Activated CD4-positive, CD25-positive, alpha-beta regulatory T cell treated with anti-CD3 and anti-CD28 coated beads, Interleukin-2, amount 50 U/mL, for 24 hours (primary cell): ENCODE data around the gene KCNMB2.

Source experiments
- ATAC-seq, 2 donors: fragments of 150-1000 bp; cut with Tn5 transposase; one replicate each; pipeline ENCODE4 v1.10.0; 2021; ENCODE audit warnings: mild to moderate bottlenecking in 1 of 2, moderate library complexity in 1 of 2

The KCNMB2 gene

DNA sequence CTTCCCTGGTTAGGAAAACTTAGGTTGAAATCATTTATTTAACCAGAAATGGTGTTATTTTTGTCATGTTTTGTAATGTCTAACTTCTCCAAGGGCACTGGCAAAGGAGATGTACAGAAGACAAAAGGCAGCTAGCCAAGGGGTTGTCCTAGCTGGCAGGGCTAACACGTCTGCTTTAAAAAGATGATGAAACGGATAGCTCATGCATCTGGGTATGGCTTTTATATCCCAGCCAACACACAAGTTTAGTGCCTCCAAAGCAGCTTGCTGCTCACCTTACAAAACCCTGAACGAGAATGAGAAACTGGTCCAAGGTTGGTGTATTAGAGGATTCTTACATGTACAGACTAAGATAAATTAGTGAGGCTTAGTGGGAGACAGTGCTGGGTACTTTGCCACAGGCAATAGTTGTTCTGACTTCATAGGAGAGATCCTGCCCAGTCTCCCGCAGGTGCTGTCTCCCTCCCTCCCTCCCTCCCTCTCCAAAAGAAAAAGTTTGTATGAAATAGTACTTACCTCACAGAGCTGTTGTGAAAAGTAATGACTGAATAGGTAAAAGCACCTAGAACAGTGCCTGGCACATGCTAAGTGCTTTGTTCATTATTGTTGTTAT lies 47.8 kb downstream of the KCNMB2 start:
- ATAC-seq = no peak

DNA sequence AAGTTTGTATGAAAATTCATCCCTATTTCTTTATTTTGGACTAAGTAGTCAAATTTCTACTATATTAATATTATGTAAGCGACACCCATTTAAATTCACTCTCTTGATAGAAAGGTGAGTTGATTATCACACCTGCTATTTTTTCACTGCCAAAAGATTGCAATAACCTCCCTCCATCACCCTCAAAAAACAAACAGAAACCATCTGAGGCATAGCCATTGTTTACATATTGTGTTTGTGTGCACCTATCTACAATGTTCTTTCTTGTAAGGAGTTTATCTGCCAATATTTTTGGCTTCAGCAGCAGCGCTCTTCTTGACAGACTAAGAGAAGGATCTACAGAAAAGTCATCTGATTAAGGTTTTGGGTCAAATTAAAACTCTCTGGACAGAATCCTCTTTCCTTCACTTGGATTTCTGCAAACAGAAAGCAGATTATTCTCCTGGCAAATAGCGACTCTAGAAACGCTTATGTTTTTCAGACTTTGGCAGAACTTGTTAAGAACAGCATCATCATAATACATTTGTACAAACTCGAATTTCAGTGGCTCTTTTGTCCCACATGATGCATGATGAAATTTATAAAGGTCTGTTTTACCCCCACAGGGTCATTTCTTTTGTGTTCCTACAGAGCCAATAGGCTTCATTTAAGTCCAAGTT lies 48.6 kb downstream of the KCNMB2 start:
- ATAC-seq = no peak

DNA sequence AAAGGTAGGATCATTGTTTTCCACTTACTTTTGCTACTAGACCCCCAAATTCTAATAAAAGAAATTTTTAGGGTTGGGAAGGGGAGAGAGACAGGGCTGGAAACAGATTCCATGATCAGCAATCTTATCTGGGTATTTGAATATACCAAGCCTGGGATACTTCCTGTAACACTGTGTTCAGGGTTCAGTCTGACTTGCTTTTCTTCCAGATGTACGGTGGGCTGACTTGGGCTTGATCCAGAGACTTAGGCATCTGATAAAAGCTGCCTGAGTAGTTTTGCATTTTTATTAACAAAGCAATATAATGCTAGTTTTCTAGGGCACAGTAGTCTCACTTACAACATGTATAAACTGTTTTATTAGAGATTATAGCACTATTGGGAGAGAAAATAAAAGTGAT lies 49.2 kb downstream of the KCNMB2 start:
- no peak for ATAC-seq

DNA sequence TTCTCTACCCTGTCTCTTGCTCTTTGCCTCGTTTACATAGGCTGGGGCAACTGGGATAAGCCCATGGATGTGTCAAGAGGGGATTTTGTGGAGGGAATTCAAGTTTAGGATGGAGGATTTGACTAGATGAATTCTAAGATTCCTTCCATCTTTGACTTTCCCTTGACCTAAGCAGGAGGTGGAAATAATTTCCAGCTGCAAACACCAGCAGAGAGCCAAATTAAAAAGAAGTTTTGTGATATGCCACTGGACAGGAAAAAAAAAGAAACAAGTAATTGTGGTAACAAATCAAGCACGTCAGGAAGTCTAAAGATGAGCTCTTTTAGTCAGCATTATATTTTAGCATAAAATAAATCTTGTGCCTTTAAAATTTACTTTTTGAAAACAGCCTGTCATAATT lies 49.8 kb downstream of the KCNMB2 start:
- no peak for ATAC-seq

DNA sequence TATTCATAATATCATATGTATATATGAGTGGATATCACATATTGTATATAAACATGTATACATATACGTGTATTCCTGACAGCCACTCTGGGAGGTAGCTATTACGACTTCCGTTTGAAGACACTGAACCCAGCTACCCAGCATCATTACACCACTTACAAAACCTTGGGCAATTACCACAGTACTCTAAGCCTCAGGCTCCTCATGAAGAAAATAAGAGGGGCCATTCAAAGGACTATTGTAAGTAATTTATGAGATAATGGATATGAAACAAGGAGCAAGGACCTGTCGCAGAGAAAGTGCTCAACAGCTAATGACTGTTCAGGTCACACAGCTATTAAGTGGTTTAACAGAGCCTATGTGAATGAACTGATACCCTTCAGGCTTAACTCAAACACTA lies 52.4 kb downstream of the KCNMB2 start:
- ATAC-seq = no peak

DNA sequence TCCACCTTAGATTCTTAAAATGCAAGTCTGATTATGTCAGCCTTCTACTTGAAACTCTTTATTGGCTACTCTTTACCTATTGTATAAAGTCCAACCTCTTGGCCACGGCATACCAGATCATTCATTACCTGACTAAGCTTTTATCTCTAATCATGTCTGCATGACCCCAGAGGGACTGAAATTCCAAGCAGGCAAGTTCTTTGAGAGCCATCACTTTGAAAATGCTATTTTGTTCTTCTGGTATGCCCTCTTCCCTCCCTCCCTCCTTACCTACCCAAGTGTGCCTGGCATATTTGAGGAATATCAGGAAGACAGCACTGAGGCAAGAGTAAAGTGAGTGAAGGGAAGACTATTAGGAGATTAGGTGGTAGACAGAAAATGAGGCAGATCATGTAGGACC lies 57.5 kb downstream of the KCNMB2 start:
- ATAC-seq = no peak

DNA sequence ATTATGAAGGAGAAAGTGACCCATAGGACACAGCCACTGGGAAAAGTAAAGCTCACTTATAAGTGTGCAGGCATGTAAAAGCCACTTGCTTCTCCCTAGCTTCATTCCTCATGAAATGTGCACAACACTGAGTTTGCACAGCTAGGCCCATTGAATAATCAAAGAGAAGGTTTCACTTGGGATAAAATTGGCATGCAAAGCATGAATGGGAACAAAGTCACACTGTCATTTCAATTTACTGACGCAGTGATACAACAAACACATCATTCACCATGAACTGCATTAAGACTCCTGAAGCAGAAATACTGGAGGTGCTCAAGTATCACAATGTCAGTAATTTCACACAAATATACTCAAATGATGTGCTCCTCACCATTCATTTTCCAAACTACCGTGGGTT lies 61.1 kb downstream of the KCNMB2 start:
- ATAC-seq = no peak

DNA sequence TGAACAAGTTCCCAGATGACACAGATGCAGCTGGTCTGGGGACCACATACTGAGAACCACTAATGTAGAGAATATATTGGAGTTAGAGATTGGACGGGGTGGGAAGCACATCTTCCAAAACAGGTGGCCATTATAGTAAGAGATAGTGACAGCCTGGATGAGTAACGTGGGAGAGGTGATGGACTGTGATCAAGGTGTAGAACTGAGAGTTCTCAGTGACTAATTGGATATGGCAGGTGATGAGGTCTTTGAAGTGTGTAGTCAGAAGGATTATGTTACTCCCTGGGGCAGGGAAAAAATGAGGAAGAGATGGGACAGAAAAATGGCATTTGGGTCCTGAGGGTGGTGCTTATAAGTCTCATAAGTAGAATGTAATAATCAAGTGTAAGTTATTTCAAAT lies 66.6 kb downstream of the KCNMB2 start:
- ATAC-seq = no peak

DNA sequence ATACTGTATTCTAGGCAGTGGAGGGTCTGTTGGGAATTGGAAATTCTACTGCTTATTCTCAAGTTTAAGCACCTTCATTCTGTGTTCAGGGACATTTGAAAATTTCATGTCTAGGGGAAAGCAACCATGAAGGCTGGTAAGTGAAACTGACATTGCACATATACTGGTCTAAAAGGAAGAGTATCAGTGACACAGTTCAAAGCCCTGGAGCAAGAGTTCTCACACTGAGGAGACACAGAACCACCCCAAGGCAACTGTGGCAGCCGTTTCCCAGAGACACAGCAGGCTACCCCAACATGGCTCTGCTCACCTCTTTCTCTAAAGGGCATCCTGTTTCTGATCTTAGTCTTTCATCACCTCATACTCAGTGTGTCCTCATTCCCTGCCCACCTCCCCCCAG lies 67.5 kb downstream of the KCNMB2 start:
- no peak for ATAC-seq

DNA sequence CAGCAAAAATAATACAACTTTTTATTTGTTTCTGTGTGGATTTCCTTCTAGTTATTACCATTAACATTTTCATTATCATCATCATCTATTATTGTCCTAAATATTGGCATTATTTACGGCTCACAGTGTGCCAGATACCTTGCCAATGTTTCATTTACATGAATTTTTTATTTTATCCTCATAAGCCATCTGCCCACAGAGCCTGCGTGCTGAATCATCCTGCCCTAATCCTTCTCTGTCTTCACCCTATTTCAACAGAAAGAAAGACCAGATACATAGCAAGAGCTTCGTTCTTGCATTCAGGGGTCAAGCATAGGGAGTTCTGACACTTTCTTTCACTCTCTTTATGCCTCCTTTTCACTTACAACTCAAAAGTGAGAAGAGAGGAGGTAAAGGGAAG lies 82.0 kb downstream of the KCNMB2 start:
- no peak for ATAC-seq

DNA sequence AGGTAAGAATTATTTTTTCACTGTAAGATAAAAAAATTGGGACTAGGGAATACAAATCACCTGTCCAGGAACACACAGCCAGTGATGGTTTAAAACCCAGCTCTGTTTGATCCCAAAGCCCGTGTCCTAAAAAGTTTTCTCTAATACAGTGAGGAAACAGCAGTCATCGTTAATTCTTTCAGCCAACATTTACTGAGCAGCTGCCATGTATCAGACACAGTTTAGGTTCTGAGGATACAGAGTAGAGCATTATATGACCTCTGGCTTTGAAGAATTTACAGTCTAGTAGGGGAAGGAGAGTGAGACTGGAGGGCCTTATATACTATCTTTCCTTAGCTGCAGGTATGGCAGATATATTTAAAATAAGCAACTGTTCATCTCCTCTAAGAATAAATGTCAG lies 82.7 kb downstream of the KCNMB2 start:
- no peak for ATAC-seq

DNA sequence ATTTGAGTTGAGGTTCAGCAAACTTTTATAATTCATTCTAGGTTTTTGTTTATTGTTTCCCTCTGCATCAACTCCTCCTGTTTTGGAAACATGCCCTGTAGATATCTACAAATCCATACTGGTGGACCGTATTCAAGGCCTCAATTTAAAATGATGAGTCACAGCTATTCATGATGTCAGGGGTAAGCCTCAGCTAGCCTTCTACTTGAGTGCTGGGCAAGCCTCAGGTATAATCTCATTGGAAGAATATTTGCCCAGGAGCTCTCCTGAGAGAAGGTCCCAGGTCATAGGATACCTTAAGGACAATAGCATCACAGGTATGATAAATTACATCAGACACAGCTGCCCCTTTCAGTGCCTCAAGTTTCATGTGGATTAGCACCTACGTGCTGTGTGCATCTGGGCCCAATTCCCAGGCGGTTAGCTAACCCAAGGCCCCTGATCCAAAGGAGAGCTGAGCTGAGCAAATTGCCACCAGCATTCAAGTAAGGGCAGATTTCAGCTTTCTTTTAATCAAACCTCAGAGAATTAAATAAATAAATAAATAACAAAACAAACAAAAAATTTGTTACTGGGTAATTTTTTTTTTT lies 87.5 kb downstream of the KCNMB2 start:
- ATAC-seq = no peak

DNA sequence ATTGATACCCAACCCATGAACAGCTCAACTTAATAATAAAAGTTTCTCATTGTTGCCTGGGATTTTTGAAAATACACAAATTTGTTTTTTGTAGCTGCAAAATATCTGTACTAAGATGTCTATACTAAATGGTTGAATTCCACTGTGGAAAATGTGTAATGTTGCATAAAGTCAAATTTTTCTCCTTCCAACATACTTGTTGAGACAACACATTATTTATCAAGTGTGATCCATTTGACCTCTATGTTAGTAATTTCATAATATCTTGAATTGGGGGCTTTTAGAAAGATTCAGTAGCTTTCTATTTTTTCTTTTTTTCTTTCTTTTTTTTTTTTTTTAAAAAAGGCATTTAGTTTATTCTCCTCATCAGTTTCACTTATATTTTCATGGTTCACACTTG lies 88.0 kb downstream of the KCNMB2 start:
- no peak for ATAC-seq

DNA sequence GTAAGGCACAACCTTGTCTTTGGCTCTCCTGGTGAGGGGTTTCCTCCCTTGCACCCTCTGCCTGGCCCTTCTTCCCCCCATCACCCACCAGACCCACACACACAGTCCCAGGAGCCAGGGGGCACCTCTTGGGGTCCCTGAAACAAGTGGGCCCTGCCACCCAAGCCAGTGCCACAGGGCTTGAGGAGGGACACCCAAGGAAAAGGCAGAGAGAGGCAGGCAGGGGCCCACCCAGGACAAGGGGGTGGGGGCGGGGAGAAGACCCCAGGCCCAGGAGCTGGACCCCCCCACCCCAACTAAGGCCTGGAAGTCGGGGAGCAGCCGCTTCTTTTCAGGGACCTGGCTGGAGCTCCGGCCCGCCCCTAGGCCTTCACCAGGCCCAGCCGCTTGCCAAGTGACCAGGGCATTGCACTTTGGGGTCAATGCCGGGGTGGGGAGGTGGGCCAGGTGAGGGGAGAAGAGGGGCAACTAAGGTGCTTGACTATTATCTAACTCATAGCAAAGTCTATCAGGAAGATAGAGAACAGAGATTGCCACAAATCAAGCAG lies 88.9 kb downstream of the KCNMB2 start:
- ATAC-seq = no peak

DNA sequence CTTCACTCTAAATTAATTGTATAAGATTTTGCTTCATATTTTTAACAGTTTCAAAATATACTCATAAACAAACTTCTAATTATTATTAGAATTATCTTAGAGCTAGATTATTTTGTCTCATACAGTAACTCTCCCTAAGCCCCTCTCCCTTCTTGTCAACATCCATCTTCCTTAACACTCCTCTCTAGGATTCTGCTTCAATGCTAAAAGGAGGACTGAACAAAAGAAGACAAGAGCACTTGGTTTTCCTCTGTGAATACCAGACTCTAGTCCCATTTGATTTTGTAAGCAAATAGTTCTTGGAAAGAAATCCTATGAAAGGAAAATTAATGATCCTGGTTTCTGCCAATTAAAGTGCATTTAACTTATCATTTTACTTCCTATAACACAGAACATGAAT lies 91.8 kb downstream of the KCNMB2 start:
- ATAC-seq = no peak

DNA sequence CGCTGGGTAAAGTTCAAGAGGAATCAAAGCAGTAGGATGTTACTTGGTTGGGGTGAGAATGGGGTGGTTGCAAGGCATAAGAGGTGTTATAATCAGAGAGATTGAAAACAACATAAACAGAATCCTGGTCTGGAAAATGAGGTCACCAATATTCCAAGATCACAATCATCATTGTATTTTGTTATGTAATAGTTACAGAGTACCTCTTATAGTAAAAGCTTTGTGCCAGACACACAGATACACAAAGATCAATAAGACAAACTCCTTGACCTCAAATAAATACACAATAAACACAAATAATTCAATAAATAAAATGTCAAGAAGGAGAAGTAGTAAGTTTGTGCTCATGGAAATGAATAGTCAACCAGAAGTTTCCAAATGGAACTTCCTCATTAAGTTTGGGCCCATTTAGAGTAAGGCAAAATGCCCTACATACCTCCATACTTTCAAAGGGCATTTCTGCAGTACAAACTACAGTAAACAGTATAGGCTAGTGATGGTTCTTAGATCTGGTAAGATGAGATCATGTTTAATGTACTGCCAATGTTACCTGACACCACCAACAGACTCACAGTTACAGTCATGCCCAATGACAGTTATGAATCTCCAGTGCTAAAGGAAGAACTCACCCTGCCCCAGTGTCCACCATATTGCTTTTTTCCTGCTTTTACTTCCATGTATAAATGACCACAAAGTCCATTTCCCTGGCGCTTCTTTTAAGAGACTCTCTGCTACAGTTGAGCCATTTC lies 93.4 kb downstream of the KCNMB2 start:
- no peak for ATAC-seq

DNA sequence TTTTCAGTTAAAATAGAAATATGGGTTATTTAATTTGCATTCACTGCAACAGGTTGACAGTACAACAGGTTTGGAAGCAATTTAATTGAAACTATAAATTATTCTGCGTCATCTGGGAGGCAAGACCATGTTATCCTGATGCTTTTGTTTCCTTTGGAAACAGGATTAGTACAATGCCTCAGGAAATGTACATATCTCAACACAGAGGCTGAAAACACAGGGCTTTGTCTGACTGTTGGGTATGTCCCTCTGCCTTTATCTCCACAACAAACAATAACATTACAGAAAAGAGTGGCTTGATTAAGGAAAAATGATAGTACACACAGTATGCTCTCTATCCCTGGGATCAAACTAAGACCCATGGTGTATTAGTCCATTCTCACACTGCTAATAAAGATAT lies 95.7 kb downstream of the KCNMB2 start:
- no peak for ATAC-seq

DNA sequence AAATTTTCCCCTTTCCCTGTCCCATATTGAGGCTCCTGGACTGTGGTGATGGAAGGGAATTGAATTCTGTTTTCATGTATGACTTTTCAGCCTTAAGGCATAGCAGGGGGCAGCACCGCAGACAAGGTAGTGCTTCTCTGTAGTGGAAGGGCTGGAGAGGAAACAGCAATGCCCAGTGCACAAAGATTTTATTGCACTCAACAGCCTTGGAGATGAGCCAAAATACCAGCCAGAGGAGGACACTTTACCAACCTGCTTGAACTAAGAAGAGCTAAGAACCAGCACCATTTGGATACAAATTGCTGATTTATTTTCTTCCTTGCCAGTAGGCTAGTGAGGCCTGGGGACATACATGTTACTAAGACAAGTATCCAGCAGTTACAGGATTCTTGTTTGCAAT lies 98.7 kb downstream of the KCNMB2 start:
- no peak for ATAC-seq

DNA sequence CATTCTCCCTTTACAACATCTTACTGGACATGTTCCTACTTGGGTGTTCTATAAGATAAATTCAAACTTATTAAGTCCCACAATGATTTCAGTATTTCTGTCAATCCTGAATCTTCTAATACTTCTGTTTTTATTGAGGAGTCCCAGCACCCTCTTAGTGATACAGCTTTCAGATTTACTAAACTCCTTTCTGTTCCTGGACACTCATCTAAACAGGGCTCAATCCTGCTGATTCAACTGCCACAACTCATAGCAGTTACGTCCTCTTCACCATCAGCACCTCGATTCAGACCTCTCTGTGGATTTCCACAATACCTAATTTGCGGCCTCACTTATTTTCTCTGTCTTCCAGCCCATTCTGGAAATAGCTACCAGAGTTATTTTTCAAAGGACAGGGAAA lies 101.6 kb downstream of the KCNMB2 start:
- ATAC-seq = no peak

DNA sequence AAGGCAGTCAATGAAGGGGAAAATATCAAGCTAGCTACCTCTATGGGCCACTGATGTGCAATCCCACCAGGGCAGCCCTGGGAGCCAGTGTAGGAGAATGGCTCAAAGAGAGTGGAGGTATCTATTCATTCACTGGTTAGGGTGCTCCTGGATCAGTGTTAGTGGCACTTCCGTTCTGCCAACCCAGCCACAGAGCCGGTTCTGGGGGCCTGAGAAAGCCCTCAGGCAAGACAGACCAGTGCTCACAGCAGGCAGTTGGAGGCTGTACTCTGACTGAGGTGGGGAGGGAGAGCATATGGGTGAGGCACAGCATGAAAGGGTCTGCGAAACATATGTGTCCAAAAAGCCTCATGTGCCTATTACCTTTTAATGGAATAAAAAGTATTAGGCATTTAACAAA lies 109.3 kb downstream of the KCNMB2 start:
- no peak for ATAC-seq

DNA sequence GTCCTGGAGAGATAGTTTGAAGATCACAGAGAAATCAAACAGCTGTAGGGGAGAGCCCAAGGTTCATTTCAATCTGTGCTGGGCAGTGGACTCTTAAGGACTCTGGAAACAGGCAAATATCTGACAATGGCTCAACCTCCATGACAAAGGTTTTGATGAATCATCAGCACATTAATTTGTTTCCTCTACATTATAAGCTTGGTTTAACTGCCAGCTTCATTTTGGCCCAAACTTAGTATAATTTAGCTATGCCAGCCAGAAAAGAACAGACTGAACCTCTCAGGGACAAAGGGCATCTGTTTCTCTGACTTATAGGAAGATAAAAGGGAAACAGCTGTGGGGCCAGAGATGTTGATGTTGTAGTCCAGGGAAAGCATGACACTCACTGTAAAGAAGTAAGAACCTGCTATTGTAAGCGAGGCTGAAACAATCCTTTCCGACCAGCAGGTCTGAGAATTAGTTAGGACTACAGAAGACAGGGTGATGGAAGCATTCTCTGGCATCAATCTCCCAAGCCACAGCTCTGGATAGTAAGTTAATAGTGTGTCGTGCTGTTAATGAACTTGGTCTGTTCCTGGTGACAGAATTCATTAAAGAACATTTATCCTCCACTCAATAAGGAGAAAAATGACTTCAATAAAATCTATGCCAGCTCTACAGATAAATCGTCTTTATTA lies 110.1 kb downstream of the KCNMB2 start:
- no peak for ATAC-seq

DNA sequence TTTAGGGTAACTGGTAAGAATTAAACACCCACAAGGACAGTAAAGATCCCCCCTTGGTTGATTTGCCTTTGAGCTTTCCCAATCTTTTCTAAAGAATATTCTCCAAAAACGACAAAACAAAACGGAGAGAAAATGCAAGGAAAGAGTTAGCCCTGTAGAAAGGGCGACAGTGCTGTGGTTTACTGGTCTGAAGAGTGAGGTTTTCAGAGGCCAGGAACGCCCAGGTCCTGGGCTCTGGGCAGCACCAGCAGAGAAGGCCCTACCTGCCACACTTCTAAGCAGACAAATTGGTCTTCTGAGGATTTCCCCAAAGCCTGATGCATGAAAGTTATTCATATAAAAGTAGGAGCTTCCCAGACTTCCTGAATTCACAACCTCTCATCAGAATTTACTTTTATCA lies 119.3 kb downstream of the KCNMB2 start:
- ATAC-seq = no peak

DNA sequence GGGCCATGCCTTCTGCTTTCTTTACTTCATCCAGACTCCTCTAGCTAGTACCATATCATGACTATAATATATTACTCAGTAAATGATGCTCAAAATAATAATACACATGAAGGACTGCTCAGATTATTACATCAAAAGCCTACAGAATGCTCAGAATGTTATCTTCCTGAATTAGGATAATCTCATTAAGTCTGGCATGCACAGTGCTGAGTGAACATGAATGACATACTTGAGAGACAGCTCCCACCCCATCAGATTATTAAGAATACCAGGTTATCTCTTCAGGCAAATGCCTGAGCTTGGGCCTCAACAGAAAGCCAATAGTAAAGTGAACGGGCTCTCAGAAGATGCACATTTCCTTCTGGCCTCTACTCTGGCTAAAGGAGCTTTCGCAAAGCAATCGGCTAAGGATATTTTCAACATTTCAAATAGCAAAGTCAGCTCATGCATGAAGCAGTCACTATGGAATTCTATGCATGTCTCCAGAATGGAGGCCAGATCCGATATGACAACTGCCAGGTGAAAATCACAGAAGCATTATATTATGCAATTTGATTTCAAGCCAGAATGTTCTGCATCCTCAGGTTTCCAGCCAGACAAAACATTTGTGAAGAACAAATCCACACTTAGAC lies 122.6 kb downstream of the KCNMB2 start:
- no peak for ATAC-seq
